GM12873 (cell line): ENCODE data around the gene CHRND.

Source experiments
- TF ChIP-seq, protein P1 (sequence below): IDR thresholded peaks from 2 replicates; pipeline ENCODE4 v1.5.1; 2012; ENCODE audit warnings: low read depth, mild to moderate bottlenecking, moderate library complexity, low read length, control low read depth; ENCODE audit not compliant: insufficient read depth; ENCODE audit errors: missing control alignments

Gene CHRND

DNA sequence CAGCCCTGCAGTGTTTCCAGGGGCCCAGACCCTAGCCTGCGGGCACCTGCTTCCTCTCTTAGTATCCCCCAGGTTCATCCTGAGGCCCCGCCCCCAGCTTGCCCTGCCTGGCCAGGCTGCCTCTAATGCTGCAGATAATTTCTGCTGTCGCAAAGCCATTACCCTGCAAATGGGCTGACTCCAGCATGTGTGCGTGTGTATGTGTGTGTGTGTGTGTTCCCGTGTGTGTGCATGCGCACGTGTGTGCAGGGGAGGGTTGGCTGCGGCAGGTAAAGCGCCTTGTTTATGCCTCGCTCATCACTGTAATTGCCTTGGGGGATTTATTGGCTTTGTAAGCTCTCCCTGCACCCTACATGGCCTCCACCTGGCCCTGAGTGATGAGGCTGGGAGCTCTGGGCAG lies 13.4 kb upstream of the CHRND start:
- TF ChIP-seq, protein P1, sequence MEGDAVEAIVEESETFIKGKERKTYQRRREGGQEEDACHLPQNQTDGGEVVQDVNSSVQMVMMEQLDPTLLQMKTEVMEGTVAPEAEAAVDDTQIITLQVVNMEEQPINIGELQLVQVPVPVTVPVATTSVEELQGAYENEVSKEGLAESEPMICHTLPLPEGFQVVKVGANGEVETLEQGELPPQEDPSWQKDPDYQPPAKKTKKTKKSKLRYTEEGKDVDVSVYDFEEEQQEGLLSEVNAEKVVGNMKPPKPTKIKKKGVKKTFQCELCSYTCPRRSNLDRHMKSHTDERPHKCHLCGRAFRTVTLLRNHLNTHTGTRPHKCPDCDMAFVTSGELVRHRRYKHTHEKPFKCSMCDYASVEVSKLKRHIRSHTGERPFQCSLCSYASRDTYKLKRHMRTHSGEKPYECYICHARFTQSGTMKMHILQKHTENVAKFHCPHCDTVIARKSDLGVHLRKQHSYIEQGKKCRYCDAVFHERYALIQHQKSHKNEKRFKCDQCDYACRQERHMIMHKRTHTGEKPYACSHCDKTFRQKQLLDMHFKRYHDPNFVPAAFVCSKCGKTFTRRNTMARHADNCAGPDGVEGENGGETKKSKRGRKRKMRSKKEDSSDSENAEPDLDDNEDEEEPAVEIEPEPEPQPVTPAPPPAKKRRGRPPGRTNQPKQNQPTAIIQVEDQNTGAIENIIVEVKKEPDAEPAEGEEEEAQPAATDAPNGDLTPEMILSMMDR: no peak

DNA sequence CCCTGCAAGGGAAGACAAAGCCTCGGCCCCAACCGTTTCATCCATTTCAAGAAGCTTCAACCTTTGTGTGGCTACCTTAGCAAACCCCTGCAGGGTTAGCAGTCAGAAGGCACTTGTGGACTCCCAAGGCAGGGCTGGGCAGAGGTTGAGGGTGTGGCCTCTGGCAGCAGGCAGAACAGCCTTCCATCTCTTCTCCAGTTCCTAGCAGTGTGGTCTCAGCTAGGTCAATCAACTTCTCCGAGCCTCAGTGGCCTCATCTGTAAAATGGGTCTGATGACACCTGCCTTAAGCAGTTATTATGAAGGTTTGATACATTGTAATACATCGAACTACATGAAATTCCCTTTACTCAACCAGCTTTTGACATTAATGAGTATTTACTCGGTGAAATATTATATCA lies 12.6 kb upstream of the CHRND start:
- TF ChIP-seq, protein P1: no peak

- TF ChIP-seq, protein P1: no peak
Measured at GRCh38 chr2:232515639-232516038, 10.3 kb upstream of the CHRND start.

GRCh38 chr2:232516551-232516950 lies 9.4 kb upstream of the CHRND start:
- TF ChIP-seq, protein P1: no peak

GRCh38 chr2:232518844-232519243 lies 7.1 kb upstream of the CHRND start:
- TF ChIP-seq, protein P1: no peak

- TF ChIP-seq, protein P1: no peak
Measured at GRCh38 chr2:232519581-232520438, 6.2 kb upstream of the CHRND start, which contains the start of gene PRSS56. Gene PRSS56, plus strand, starts transcription at chr2:232520388. Its CDS starts 211 bp downstream, at chr2:232520599.

DNA sequence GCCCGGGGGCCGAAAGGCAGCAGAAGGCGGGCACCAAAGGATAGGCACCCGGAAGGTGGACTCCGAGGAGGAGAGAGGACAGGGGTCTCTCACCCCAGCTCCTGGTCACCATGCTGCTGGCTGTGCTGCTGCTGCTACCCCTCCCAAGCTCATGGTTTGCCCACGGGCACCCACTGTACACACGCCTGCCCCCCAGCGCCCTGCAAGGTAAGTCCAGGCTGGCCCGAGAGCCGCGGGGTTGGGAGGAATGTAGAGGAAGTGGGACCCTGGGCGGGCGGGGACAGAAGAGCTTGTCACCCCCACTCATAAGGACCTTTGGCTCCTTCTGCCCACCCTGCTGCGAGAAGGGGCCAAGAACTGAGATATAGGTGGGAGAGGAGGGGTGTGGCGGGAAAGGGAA lies 5.5 kb upstream of the CHRND start:
- TF ChIP-seq, protein P1: no peak
